GM19035 (cell line): ENCODE results near the gene SLC9C1.

Experiments
- ATAC-seq: cut with Tn5 transposase; IDR thresholded peaks from one replicate; pipeline ENCODE4 v1.9.1; 2021; ENCODE audit not compliant: unreplicated experiment

The SLC9C1 gene

GRCh38 chr3:112293368-112294321 lies at the start of gene SLC9C1:
Gene SLC9C1, minus strand, starts transcription at chr3:112294216. Its CDS starts 7,425 bp downstream, at chr3:112286791.
- ATAC-seq = no peak

GRCh38 chr3:112341386-112341785 lies 47.4 kb upstream of the SLC9C1 start:
- no peak for ATAC-seq

- no peak for ATAC-seq
Measured at GRCh38 chr3:112339609-112340008, 45.6 kb upstream of the SLC9C1 start.

- ATAC-seq = no peak
Measured at GRCh38 chr3:112339134-112339533, 45.1 kb upstream of the SLC9C1 start.

DNA sequence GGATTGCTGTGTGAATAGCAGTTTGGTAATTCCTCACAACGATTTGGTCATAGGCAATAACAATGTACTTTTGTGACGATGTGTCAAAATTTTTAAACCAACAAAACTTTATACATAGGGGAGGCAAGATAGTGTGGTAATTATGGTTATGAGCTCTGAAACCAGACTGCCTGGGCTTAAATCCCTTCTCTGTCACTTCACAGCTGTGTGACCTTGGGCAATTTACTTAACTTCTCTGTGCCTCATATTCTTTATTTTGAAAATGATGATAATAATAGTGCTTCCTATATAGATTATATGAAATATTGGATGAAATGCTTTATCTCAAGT lies 44.7 kb upstream of the SLC9C1 start:
- no peak for ATAC-seq

GRCh38 chr3:112338021-112338726 lies 44.2 kb upstream of the SLC9C1 start:
- ATAC-seq = no peak

DNA sequence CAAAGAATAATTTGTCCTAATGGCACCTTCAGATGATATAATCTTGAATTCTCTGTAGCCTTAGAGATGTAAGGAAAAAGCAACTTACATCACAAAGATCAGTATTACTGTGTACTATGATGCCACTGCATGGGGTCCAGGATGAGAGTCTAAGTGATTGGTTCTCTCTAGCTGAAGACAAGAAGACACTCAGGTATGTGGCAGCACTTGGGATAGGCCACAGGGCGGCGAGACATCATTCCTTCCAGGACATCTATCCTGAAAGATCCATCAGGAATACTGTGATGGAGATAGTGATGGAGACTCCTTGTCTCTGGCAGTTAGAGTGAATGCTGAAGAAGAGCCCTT lies 41.4 kb upstream of the SLC9C1 start:
- ATAC-seq = no peak

GRCh38 chr3:112334691-112335433 lies 40.8 kb upstream of the SLC9C1 start:
- no peak for ATAC-seq

DNA sequence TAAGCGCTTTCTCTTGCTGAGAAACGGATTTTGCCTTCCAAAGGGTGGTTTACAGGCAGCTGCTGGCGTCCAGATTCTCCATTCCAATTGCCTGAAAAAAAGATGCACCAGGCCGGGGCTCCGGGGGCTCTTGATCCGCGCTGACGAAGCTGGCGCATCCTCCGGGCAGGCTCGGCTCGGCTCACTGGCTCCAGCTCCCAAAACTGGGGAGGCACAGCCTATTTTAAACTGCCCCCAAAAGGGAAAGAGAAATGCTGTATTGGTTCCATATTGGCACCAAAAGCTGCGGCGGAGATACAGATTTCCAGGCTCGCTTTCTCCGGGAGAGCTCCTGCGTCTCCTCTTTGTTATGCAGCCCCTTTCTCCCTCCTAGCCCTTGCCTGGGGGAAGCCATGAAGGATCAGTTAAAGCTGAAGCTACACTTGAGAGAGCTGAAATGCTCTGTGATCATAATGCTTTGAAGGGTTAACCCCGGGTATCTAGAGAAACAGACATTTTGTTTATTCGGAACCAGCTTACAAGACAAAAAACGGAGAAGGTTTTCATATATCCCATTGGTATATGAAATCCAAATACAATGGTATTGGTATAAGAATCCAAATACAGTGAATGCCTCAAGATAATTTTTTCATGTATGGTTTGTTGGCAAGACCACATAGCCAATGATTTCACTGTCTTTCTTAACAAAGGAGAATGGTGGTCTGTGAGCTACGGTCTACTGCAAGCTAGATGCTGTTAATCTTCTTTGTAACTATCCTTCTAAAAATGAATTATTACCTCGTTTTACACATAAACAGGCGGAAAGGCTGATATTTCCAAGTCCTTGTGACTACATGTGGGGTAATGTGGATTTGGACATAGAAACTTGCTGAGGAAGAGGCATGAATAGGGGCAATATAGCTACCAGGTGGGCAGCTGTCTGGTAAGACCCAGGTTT lies 39.6 kb upstream of the SLC9C1 start:
- ATAC-seq = peak; percentile 55

- peak; percentile 69 for ATAC-seq
Measured at GRCh38 chr3:112333002-112333380, 39.0 kb upstream of the SLC9C1 start, which contains the start of gene CD200. Gene CD200, plus strand, starts transcription at chr3:112333156. Its CDS starts 57 bp downstream, at chr3:112333213.

DNA sequence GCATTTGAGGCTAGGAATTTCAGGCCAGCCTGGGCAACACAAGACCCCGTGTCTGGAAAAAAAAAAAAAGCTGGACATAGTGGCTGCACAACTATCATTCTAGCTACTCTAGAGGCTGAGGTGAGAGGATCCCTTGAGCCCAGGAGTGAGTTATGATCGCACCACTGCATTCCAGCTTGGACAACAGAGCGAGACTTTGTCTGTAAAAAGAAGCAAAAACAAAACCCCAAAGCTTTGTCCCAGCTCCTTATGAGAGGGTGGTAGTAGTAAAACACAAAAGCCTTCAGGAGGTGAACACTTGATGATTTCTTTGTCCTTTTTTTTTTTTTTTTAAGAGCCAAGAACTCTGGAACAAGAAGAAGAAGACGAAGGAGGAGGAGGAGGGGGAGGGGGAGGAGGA lies 37.8 kb upstream of the SLC9C1 start:
- ATAC-seq = no peak

DNA sequence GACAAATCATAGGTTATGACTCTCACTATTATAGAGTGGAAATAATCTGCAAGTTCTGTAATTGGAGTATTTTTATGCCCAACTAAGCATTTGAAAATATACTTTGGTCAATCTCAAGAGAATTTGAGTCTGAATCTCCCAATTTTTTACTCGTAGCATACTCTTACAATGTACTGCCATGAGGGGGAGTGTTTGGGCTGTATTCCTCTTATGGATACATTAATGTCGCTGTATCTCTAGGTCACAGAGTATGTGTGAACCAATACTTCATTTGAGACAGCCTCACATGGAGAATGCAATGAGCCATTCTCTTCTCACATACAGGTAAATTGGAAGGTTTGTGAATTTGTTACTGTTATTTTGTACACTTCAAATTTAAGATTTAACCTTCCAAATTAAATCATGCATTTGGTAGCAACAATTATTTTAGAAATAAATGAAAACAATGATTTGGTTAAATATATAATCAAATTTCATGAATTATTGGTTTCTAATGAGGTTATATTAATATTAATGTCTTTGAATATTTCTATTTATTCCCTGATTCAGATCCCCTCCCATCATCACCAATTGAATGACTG lies 33.4 kb upstream of the SLC9C1 start:
- ATAC-seq = peak; percentile 98

- ATAC-seq = no peak
Measured at GRCh38 chr3:112321867-112322652, 28.0 kb upstream of the SLC9C1 start.

DNA sequence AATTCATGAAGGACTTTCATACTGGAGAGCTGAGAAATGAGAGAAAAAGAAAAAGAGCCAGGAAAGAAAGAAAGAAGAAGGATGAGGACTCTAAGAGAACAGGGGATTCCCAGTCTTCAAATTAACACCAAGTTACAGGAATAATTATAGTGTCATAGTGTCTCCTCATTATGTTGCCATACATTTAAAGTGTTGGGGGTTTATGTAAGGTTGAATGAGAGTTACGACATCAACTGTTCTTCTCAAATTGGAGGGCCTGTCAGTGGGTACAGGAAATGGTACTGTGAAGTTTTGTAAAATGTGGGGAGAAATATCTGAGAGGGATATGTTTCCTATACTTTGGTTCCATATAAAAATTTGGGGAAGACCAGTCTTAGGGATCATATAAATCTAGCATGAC lies 26.7 kb upstream of the SLC9C1 start:
- no peak for ATAC-seq

- no peak for ATAC-seq
Measured at GRCh38 chr3:112319516-112320276, 25.7 kb upstream of the SLC9C1 start.

DNA sequence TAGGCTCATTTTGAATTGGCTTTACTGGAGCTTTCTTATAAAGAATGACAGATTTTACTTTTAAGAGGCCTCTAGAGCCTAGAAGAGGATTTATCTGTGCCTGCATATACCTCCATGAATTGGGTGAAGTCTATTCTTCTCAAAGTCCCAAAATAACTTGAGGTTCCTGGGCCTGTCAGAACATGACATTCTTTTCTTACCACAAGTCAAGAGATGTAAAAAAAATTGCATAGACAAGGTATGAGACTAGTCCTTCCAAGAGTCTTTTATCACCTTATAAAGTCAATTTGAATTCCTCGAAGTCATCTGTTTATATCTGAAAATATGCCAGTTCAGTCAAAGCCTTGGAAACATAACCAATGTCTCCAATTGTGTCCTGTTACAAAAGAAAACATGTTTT lies 21.8 kb upstream of the SLC9C1 start:
- no peak for ATAC-seq

- ATAC-seq = no peak
Measured at GRCh38 chr3:112314649-112315048, 20.6 kb upstream of the SLC9C1 start.

GRCh38 chr3:112308151-112308911 lies 14.3 kb upstream of the SLC9C1 start:
- no peak for ATAC-seq
